Liver (tissue), 9 donors: ENCODE data around the gene DAGLB. TPM values are rescaled to one million over a fixed set of nuclear protein-coding genes. Genes with fewer than 3 reads are reported as not detected.

Experiments used
- DNase-seq: peaks from one replicate; pipeline ENCODE4 v3.0.0-alpha.2; 2017; ENCODE audit warnings: low spot score
- H3K27ac ChIP-seq, 2 donors: one replicate each; pipeline ENCODE4 v1.7.0; 2013; ENCODE audit warnings: inconsistent platforms in 2 of 2, low read length in 2 of 2, control low read depth in 1 of 2, low read depth in 1 of 2, mild to moderate bottlenecking in 1 of 2
- H3K27me3 ChIP-seq, 4 donors: one replicate each; pipeline versions ENCODE4 v1.6.1 to v1.7.0; 2013; ENCODE audit warnings: low read length in 3 of 4, inconsistent platforms in 1 of 4, mild to moderate bottlenecking in 1 of 4, moderate library complexity in 1 of 4; ENCODE audit not compliant: control insufficient read depth in 4 of 4, insufficient read depth in 4 of 4
- H3K36me3 ChIP-seq, 4 donors: one replicate each; pipeline versions ENCODE4 v1.6.1 to v1.7.0; 2013; ENCODE audit warnings: low read length in 3 of 4, mild to moderate bottlenecking in 3 of 4, low read depth in 1 of 4, moderate library complexity in 1 of 4; ENCODE audit not compliant: control insufficient read depth in 4 of 4, insufficient read depth in 3 of 4
- H3K4me1 ChIP-seq, 4 donors: one replicate each; pipeline versions ENCODE4 v1.6.1 to v1.7.0; 2013; ENCODE audit warnings: low read length in 3 of 4, mild to moderate bottlenecking in 3 of 4, moderate library complexity in 1 of 4; ENCODE audit not compliant: control insufficient read depth in 4 of 4, insufficient read depth in 4 of 4
- H3K4me3 ChIP-seq, 3 donors: one replicate each; pipeline versions ENCODE4 v1.6.1 to v1.7.0; 2013; ENCODE audit warnings: low read length in 3 of 3, control low read depth in 1 of 3, low read depth in 1 of 3, mild to moderate bottlenecking in 1 of 3
- H3K9ac ChIP-seq, 2 donors: one replicate each; pipeline ENCODE4 v1.7.0; 2013; ENCODE audit warnings: low read length in 2 of 2, mild to moderate bottlenecking in 2 of 2, moderate library complexity in 2 of 2, control low read depth in 1 of 2, low read depth in 1 of 2
- H3K9me3 ChIP-seq, 4 donors: one replicate each; pipeline versions ENCODE4 v1.6.1 to v1.7.0; 2013; ENCODE audit warnings: low read length in 3 of 4; ENCODE audit not compliant: control insufficient read depth in 4 of 4
- ATF3 ChIP-seq: IDR thresholded peaks from 2 replicates; pipeline ENCODE4 v1.6.1; 2016; ENCODE audit warnings: antibody characterized with exemption
- CTCF ChIP-seq: fragments of 150-350 bp; IDR thresholded peaks from 2 replicates; pipeline ENCODE4 v1.5.1; 2017; ENCODE audit warnings: improper control_type of control experiment, low read depth, low read length; ENCODE audit not compliant: missing input control
- FOXA1 ChIP-seq: IDR thresholded peaks from 2 replicates; pipeline ENCODE4 v1.6.1; 2016; ENCODE audit warnings: antibody characterized with exemption
- GABPA ChIP-seq, 2 donors: IDR thresholded peaks in 1 of 2; conservative IDR thresholded peaks in 1 of 2; 2 replicates each; pipeline ENCODE4 v1.6.1; 2016; ENCODE audit warnings: antibody characterized with exemption in 2 of 2, mild to moderate bottlenecking in 1 of 2, moderate library complexity in 1 of 2
- HNF4A ChIP-seq, 2 donors: conservative IDR thresholded peaks; 2 replicates each; pipeline ENCODE4 v1.6.1; 2016; ENCODE audit warnings: antibody characterized with exemption in 2 of 2, mild to moderate bottlenecking in 2 of 2
- HNF4G ChIP-seq: IDR thresholded peaks from 2 replicates; pipeline ENCODE4 v1.6.1; 2016; ENCODE audit warnings: antibody characterized with exemption
- NR2F2 ChIP-seq: IDR thresholded peaks from 2 replicates; pipeline ENCODE4 v1.6.1; 2016; ENCODE audit warnings: antibody characterized with exemption
- RAD21 ChIP-seq, 2 donors: IDR thresholded peaks; 2 replicates each; pipeline ENCODE4 v1.6.1; 2016; ENCODE audit warnings: antibody characterized with exemption in 2 of 2, mild to moderate bottlenecking in 2 of 2
- RXRA ChIP-seq, 2 donors: IDR thresholded peaks; 2 replicates each; pipeline ENCODE4 v1.6.1; 2017 to 2018; ENCODE audit warnings: antibody characterized with exemption in 2 of 2, mild to moderate bottlenecking in 1 of 2
- SP1 ChIP-seq: IDR thresholded peaks from 2 replicates; pipeline ENCODE4 v1.6.1; 2018; ENCODE audit warnings: antibody characterized with exemption, mild to moderate bottlenecking
- TAF1 ChIP-seq: conservative IDR thresholded peaks from 2 replicates; pipeline ENCODE4 v1.6.1; 2016; ENCODE audit warnings: antibody characterized with exemption, mild to moderate bottlenecking
- YY1 ChIP-seq: IDR thresholded peaks from 2 replicates; pipeline ENCODE4 v1.6.1; 2016; ENCODE audit warnings: antibody characterized with exemption, mild to moderate bottlenecking
- WGBS: extraction: QIAGEN DNeasy Blood & Tissue Kit; methylation state at CpG from one replicate; pipeline ENCODE4 v1.1.7; 2013; 5-methylcytosine and 5-hydroxymethylcytosine counted together
- polyA plus RNA-seq, 2 donors: library from polyadenylated mRNA; stranded (reverse) in 1 of 2; unstranded in 1 of 2; fragments of 200-250 nt in 1 of 2; fragments of >200 nt in 1 of 2; fragmentation: Nextera tagmentation in 1 of 2; extraction: Ambion mirVana in 1 of 2; gene quantifications; one replicate each; pipeline versions ENCODE4 v1.2.1 to v1.2.3, GENCODE V29; 2013 to 2015
- total RNA-seq, 2 donors: library from RNA; depleted of rRNA; stranded (reverse); fragments of >200 nt; gene quantifications; one replicate each; pipeline ENCODE4 v1.2.3, GENCODE V29; 2014
- TF ChIP-seq, protein P1 (sequence below): IDR thresholded peaks from 2 replicates; pipeline ENCODE4 v1.6.1; 2016; ENCODE audit warnings: antibody characterized with exemption
- TF ChIP-seq, protein P2 (sequence below): IDR thresholded peaks from 2 replicates; pipeline ENCODE4 v1.6.1; 2016; ENCODE audit warnings: antibody characterized with exemption, mild to moderate bottlenecking
- TF ChIP-seq, protein P3 (sequence below): IDR thresholded peaks from 2 replicates; pipeline ENCODE4 v1.6.1; 2016; ENCODE audit warnings: antibody characterized with exemption
- donor health status: healthy.
- donor health status: healthy.
- donor health status: healthy.
- donor health status: healthy.
- donor health status: healthy.

The DAGLB gene
- total and polyA plus RNA-seq, 4 donors = 4.9 to 10.7 (median 8.4) TPM

GRCh38 chr7:6393667-6394056 lies 54.1 kb downstream of the DAGLB start:
- no peak overlapping the region for H3K9ac ChIP-seq
- WGBS = 74% methylated on average over 3 of the region's 3 CpGs
- peak overlapping the region in 1 of 2 donors; percentile 29 for H3K27ac ChIP-seq
- H3K4me1 ChIP-seq = peaks cover 0 to 24% (median 4%) of the 10 kb centered on the region in 4 donors
- no peak overlapping the region for H3K4me3 ChIP-seq
- peaks cover 0 to 23% (median 7%) of the 10 kb centered on the region in 4 donors for H3K36me3 ChIP-seq
- no peaks in the 10 kb centered on the region for H3K27me3 ChIP-seq
- TF ChIP-seq, protein P1, sequence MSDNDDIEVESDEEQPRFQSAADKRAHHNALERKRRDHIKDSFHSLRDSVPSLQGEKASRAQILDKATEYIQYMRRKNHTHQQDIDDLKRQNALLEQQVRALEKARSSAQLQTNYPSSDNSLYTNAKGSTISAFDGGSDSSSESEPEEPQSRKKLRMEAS = no peak
- no peak for TF ChIP-seq RAD21 (IDR thresholded peaks at IDR 0.05)
- no peak for TF ChIP-seq RXRA (IDR thresholded peaks at IDR 0.05)
- TF ChIP-seq SP1 = no peak
- TF ChIP-seq, protein P2, sequence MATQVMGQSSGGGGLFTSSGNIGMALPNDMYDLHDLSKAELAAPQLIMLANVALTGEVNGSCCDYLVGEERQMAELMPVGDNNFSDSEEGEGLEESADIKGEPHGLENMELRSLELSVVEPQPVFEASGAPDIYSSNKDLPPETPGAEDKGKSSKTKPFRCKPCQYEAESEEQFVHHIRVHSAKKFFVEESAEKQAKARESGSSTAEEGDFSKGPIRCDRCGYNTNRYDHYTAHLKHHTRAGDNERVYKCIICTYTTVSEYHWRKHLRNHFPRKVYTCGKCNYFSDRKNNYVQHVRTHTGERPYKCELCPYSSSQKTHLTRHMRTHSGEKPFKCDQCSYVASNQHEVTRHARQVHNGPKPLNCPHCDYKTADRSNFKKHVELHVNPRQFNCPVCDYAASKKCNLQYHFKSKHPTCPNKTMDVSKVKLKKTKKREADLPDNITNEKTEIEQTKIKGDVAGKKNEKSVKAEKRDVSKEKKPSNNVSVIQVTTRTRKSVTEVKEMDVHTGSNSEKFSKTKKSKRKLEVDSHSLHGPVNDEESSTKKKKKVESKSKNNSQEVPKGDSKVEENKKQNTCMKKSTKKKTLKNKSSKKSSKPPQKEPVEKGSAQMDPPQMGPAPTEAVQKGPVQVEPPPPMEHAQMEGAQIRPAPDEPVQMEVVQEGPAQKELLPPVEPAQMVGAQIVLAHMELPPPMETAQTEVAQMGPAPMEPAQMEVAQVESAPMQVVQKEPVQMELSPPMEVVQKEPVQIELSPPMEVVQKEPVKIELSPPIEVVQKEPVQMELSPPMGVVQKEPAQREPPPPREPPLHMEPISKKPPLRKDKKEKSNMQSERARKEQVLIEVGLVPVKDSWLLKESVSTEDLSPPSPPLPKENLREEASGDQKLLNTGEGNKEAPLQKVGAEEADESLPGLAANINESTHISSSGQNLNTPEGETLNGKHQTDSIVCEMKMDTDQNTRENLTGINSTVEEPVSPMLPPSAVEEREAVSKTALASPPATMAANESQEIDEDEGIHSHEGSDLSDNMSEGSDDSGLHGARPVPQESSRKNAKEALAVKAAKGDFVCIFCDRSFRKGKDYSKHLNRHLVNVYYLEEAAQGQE = no peak
- no peak for TF ChIP-seq NR2F2
- TF ChIP-seq HNF4A (conservative IDR thresholded peaks at IDR 0.05) = no peak
- TF ChIP-seq FOXA1 = no peak
- TF ChIP-seq GABPA (IDR thresholded peaks at IDR 0.05 in 1 of 2, conservative IDR thresholded peaks at IDR 0.05 in 1 of 2) = no peak
- TF ChIP-seq HNF4G = no peak
- TF ChIP-seq, protein P3, sequence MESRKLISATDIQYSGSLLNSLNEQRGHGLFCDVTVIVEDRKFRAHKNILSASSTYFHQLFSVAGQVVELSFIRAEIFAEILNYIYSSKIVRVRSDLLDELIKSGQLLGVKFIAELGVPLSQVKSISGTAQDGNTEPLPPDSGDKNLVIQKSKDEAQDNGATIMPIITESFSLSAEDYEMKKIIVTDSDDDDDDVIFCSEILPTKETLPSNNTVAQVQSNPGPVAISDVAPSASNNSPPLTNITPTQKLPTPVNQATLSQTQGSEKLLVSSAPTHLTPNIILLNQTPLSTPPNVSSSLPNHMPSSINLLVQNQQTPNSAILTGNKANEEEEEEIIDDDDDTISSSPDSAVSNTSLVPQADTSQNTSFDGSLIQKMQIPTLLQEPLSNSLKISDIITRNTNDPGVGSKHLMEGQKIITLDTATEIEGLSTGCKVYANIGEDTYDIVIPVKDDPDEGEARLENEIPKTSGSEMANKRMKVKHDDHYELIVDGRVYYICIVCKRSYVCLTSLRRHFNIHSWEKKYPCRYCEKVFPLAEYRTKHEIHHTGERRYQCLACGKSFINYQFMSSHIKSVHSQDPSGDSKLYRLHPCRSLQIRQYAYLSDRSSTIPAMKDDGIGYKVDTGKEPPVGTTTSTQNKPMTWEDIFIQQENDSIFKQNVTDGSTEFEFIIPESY = no peak
- no peaks in the 10 kb centered on the region for H3K9me3 ChIP-seq
- DNase-seq = no peak

DNA sequence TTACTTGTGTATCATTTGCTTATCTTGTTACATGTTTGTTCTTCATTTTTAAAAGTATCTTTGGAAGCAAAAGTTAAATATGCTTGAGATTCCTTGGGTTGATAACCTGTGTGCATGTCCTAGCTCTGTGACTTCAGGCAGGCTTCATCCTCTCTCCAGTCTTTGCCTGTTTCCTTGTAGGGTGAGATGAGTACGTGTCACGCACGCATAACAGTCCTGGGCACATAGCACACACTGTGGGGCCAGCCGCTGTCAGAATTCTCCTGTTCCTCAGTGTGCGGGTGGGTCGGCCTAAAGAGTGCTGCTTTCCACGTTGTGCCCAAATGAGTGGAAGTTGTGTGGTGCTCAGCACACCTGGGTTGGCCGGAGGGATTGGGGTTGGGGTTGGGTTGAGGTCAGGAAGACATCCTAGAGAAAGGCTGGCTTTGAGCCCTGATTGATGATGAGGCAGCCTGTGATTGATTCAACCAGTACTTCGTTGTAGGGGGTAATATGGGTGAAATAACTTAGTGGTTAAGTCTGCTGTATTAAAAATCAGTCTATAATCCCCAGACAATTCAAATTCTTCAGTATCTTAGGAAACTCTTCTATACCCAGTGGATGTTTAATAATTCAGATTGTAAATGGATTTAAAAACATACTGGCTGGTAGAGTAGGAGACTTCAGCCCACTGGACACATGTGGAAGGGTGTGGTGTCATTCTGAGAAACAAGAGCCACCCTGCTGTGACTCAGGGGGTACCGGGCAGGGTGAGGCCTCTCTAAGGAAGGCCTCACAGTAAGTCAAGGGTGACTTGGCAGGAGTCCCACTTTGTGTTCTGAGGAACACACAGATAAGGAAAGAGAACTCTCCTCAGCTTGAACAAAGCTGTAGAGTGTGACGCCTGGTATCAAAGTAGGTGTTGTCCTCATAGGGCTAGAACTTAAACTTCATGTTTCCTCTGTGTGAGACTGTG lies 54.8 kb downstream of the DAGLB start:
- no peak overlapping the region for H3K4me3 ChIP-seq
- peak; percentile 75 for DNase-seq
- no peaks in the 10 kb centered on the region for H3K9me3 ChIP-seq
- 78% methylated on average over 11 of the region's 11 CpGs for WGBS
- TF ChIP-seq, protein P1 = no peak
- TF ChIP-seq CTCF (no peak), ATF3 (no peak), SP1 (no peak), TAF1 (no peak), HNF4A (conservative IDR thresholded peaks at IDR 0.05) (no peak), GABPA (IDR thresholded peaks at IDR 0.05 in 1 of 2, conservative IDR thresholded peaks at IDR 0.05 in 1 of 2) (no peak), YY1 (no peak), FOXA1 (no peak), NR2F2 (no peak)
- H3K27me3 ChIP-seq = no peaks in the 10 kb centered on the region
- H3K27ac ChIP-seq = peak overlapping the region; percentile 17 to 29
- no peak overlapping the region for H3K9ac ChIP-seq
- peaks cover 0 to 18% (median 8%) of the 10 kb centered on the region in 4 donors for H3K36me3 ChIP-seq
- peaks cover 0 to 31% (median 8%) of the 10 kb centered on the region in 4 donors for H3K4me1 ChIP-seq
